IPS-15b (cell line): Measurements from ENCODE around the gene LRRC49.
"Not testable (repeated sequence)": the region's sequence is repeated elsewhere in the genome, so short reads cannot be mapped to it uniquely, and the experiment has no call there.

ENCODE experiments used
- H3K27me3 ChIP-seq: one replicate; pipeline ENCODE4 v1.6.1; 2013; ENCODE audit warnings: low read length; ENCODE audit not compliant: control insufficient read depth, insufficient read depth
- H3K36me3 ChIP-seq: one replicate; pipeline ENCODE4 v1.6.1; 2013; ENCODE audit warnings: low read length; ENCODE audit not compliant: control insufficient read depth, insufficient read depth
- H3K4me1 ChIP-seq: one replicate; pipeline ENCODE4 v1.6.1; 2013; ENCODE audit warnings: mild to moderate bottlenecking, low read length; ENCODE audit not compliant: control insufficient read depth, insufficient read depth
- H3K4me3 ChIP-seq: one replicate; pipeline ENCODE4 v1.5.1; 2013; ENCODE audit warnings: low read depth, low read length
- H3K9ac ChIP-seq: one replicate; pipeline ENCODE4 v1.6.1; 2013; ENCODE audit warnings: low read depth, mild to moderate bottlenecking, low read length
- H3K9me3 ChIP-seq: one replicate; pipeline ENCODE4 v1.6.1; 2013; ENCODE audit warnings: mild to moderate bottlenecking, low read length; ENCODE audit not compliant: control insufficient read depth, insufficient read depth

LRRC49 gene

GRCh38 chr15:70856884-70857561 is 35.6 kb upstream of the LRRC49 start:
- Histone ChIP-seq H3K4me1 (peaks cover 6% of the 10 kb centered on the region), H3K9ac (no peak overlapping the region), H3K9me3 (no peaks in the 10 kb centered on the region), H3K36me3 (no peaks in the 10 kb centered on the region), H3K27me3 (peaks cover 11% of the 10 kb centered on the region), H3K4me3 (no peak overlapping the region)

DNA sequence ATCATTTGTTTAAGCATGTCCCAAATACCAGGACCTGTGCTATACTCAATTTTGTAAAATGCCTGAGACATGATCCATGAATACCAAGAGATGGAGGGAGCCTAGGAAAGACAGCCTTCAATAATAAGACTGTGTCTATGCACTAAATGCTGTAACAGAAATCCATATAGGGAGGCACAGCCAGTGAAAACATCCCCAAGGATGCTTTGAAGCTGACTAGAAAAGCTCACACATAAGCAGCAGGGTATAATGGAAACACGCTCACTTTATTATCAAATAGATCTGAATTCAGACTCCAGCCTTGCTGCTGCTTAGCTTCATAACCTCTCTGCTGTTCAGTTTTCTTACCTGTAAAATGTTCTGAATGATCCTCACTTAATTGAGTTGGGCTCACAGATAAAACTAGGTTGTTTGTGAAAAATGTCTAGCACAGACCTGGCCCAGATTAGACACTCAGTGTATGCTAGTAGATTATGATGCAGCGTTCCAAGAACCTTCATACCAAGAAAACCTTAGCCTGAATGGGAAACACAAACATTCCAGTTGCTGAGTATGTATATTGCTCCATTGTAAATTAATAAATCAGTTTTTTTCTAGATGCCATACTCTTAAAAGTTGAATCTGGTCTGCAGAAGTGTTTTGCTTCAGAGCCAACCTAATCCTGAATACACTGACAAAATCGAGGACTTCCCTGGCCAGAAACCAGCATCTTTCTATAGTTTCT is 34.9 kb upstream of the LRRC49 start:
- Histone ChIP-seq H3K9me3 (no peaks in the 10 kb centered on the region), H3K9ac (no peak overlapping the region), H3K4me1 (peaks cover 3% of the 10 kb centered on the region), H3K36me3 (no peaks in the 10 kb centered on the region), H3K4me3 (no peak overlapping the region), H3K27me3 (peaks cover 11% of the 10 kb centered on the region)

- not testable (repeated sequence) for H3K9me3 ChIP-seq, H3K4me1 ChIP-seq, H3K4me3 ChIP-seq, H3K9ac ChIP-seq, H3K36me3 ChIP-seq
- peaks cover 11% of the 10 kb centered on the region for H3K27me3 ChIP-seq
These were observed 33.9 kb upstream of the LRRC49 start for GRCh38 chr15:70858614-70859321.

- Histone ChIP-seq H3K4me1 (no peaks in the 10 kb centered on the region), H3K27me3 (peaks cover 11% of the 10 kb centered on the region), H3K9me3 (no peaks in the 10 kb centered on the region), H3K9ac (no peak overlapping the region), H3K4me3 (no peak overlapping the region), H3K36me3 (no peaks in the 10 kb centered on the region)
These were observed 33.2 kb upstream of the LRRC49 start for GRCh38 chr15:70859322-70859908.

DNA sequence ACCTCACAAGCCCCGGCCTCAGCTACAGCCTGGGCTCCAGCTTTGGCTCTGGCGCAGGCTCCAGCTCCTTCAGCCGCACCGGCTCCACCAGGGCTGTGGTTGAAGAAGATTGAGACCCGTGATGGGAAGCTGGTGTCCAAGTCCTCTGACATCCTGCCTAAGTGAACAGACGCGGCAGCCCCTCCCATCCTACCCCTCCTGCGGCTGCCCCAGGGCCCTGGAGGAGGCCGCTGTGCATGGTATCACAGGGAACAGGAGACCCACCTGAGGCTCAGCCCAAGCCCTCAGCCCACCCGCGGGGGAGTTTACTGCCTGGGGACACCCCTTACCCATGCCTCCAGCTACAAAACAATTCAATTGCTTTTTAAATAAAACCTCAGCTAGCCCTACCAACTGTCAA is 32.6 kb upstream of the LRRC49 start:
- Histone ChIP-seq H3K9ac (no peak overlapping the region), H3K36me3 (no peaks in the 10 kb centered on the region), H3K4me3 (no peak overlapping the region), H3K4me1 (no peaks in the 10 kb centered on the region), H3K9me3 (no peaks in the 10 kb centered on the region), H3K27me3 (peaks cover 11% of the 10 kb centered on the region)

DNA sequence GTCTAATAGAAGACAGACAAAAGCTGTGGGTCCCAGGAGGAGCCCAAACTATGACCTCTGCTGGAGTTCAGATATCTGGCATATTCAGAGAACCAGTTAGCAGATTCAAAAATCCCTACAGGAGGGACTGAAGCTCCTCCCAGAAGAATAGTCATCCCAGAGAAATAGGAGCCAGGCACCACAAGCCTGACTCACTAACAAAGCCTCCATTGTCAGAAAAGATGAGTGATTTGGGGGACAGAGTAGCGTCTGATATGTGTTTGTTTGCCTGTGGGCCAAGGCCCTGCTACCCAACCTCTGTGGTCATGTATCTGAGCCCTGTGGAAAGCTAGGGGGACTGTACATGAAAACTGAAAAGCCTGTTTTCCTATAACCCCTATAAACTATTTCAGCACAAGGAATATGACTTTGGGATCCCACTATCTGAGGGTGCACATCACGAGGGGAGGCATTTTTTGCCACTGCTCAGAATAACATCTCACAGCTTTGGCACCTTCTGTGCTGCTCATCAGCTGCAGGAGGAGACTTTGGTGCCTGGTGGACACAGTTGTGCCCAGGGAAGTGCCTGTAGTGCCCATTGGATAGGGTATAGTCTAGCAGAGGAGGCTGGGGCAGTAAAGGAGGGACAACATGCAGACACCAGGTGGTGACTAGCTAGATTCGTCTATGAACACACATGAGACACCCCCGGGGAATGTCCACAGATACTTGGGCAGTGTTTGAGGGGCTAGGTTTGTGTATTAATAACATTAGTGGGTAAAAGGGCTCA is 29.0 kb upstream of the LRRC49 start:
- Histone ChIP-seq H3K27me3 (no peaks in the 10 kb centered on the region), H3K9ac (no peak overlapping the region), H3K4me1 (no peaks in the 10 kb centered on the region), H3K36me3 (no peaks in the 10 kb centered on the region), H3K4me3 (no peak overlapping the region), H3K9me3 (no peaks in the 10 kb centered on the region)

GRCh38 chr15:70866982-70867641 is 25.5 kb upstream of the LRRC49 start:
- Histone ChIP-seq H3K9me3 (no peaks in the 10 kb centered on the region), H3K27me3 (no peaks in the 10 kb centered on the region), H3K4me1 (no peaks in the 10 kb centered on the region), H3K36me3 (no peaks in the 10 kb centered on the region), H3K4me3 (no peak overlapping the region), H3K9ac (no peak overlapping the region)

- no peak overlapping the region for H3K9ac ChIP-seq
- no peaks in the 10 kb centered on the region for H3K36me3 ChIP-seq
- no peaks in the 10 kb centered on the region for H3K27me3 ChIP-seq
- no peak overlapping the region for H3K4me3 ChIP-seq
- no peaks in the 10 kb centered on the region for H3K9me3 ChIP-seq
- no peaks in the 10 kb centered on the region for H3K4me1 ChIP-seq
These were observed 24.6 kb upstream of the LRRC49 start for GRCh38 chr15:70867911-70868467.

DNA sequence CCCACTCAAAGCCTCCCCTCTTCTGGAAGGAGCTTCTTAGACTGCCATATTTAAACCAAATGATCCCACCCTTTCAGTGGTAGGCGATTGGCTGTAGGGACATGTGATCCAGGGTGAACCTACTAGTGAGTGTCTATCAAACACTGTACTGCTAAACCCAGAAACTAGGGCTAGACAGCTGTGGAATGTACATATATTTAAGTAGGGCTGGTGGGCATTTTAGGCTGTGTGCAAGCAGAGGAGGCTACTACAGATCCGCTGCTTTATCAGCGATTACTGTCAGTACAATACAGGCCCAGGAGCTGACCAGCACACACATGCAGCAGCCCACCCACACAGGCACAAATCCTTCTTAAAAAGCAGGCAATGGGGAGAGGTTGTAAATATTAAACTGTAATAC is 23.3 kb upstream of the LRRC49 start:
- Histone ChIP-seq H3K36me3 (no peaks in the 10 kb centered on the region), H3K27me3 (no peaks in the 10 kb centered on the region), H3K9ac (no peak overlapping the region), H3K4me1 (no peaks in the 10 kb centered on the region), H3K9me3 (no peaks in the 10 kb centered on the region), H3K4me3 (no peak overlapping the region)

GRCh38 chr15:70870051-70870450 is 22.6 kb upstream of the LRRC49 start:
- H3K9me3 ChIP-seq: no peaks in the 10 kb centered on the region
- H3K4me3 ChIP-seq: no peak overlapping the region
- no peak overlapping the region for H3K9ac ChIP-seq
- no peaks in the 10 kb centered on the region for H3K36me3 ChIP-seq
- H3K4me1 ChIP-seq: no peaks in the 10 kb centered on the region
- H3K27me3 ChIP-seq: no peaks in the 10 kb centered on the region

GRCh38 chr15:70871490-70871889 is 21.1 kb upstream of the LRRC49 start:
- H3K4me1 ChIP-seq, H3K9me3 ChIP-seq, H3K27me3 ChIP-seq, H3K4me3 ChIP-seq, H3K36me3 ChIP-seq, H3K9ac ChIP-seq: not testable (repeated sequence)
